ENCODE measurements around the gene RAPGEF4.

The RAPGEF4 gene

DNA sequence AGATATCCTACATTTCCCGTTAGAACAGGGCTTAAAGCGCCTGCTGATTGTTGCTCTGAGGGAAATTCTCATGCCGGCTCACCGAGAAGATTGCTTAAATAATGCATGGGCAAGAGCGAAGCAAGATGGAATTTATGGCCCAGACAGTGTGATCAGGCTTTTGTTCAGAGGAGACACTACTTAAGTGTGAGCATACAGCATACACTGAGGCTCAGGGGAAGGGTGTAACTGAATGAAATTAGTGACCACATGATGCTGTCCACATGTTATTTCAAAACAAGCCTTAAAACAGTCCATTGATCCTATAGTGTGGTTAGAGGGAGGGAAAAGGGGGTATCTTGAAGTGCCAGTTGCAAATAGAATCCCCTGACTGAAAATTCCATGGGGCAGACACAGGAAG is 125.5 kb downstream of the RAPGEF4 start:
- DNase-seq (ENCODE audit: low spot score) = no peak

DNA sequence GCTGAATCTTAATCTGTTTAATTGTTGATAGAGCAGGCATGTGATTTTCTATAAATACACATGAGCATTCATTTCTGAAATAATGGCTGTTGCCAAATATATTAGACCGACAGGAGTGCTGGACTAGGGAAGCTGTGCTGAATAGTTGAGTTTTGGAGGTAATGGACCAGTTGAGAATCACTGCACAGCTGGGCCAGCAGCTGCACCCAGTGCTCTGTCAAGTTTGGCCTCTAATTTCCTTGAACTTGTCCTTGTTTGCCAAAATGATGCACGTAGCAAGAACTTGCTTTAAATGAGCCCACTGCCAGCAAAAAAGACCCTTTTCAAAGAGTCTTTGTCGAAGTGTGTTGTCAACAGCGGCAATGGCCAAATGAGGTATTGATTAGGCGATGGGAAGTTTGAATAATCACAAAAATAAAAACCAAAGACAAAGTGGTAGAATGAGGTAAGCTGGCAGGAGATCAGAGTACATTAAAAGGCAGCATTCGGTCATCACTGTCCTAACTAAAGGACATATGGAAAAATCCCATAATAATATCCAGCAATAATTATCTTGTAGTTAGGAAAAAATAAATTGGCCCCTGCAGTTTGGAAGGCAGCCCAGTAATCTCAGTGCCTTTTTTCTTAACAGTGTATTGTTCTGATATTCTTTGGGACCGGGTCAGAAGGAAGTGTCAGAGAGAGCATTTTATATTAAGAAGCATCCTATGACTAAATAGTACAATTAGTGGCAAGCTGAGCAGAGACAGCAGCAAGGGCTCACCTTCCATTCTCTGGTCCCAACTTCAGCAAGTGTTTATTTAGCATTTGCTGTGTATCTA is 126.2 kb downstream of the RAPGEF4 start:
- no peak for DNase-seq (ENCODE audit: low spot score)

DNA sequence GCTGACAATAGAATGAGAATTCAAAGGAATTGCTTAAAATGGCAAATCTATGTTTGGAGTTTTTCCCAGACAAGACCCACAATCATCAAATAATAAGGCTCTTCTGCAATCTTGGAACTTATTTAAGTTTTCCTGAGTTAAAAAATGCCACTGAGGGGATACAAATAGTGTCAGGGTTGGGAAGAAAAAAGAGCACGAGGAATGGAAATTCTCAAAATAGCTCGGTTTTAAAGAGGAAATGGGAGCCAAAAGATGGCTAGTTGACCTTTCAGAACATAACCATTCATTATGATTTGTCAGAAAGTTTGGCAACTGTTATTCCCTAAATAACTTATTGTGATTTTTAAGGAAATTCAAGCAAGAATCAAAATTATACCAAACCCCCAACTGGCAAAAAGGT is 127.7 kb downstream of the RAPGEF4 start:
- no peak for DNase-seq (ENCODE audit: low spot score)

DNA sequence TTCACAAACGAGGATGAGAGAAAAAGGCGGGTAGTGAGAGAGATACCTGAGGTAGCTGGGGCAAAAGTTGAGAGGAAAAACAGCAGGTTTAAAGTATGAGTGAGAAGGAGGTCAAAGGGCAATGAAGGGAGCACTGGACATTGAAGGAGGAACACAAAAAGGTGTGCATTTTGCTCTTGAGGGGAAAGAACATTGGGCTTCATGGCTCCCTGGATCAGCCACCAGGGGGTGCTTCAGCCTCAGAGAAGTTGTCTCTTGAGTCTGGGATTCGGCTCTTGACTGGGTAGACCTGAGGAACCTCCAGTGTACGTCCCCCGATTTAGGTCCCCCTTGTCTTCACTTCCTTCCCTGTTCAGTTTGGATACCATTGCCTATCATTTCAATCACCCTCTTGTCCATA is 128.5 kb downstream of the RAPGEF4 start:
- no peak for DNase-seq (ENCODE audit: low spot score)

DNA sequence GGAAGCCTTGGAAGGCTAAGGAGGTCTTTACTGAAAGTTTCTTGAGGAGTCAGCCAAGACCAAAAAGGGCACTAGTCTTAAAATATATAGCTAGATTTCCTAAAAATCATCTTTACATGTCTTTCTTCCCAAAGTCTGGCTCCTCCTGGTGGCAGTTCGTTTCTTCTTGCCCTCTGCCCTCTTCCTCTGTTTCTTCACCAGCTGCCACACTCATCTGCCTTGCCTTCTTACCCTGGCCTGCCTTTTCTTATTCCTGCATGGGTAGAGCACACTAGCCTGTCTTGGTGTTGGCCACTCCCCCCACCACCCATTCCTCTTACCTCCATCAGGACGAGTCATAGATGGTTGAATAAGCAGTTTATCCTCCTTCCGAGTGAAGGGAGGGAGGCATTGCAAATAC is 129.8 kb downstream of the RAPGEF4 start:
- no peak for DNase-seq (ENCODE audit: low spot score)

DNA sequence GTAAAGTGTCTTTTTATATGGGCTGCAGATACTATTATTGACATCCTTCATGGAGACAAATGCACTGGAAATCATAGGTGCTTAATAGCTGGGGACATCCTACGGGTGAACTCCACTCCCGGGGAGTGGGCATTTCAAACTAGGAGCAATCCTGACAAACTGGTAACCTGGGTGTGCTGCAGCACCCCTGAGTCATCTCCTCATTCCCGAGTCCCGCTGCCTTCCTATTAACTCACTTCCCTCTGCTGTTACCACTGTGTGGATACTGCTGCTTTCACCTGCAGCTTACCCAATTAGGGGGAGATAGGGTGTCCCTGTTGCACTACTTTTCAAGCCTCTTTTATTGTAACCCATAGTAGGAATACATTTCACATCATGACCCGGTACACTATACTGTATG is 134.2 kb downstream of the RAPGEF4 start:
- no peak for DNase-seq (ENCODE audit: low spot score)

DNA sequence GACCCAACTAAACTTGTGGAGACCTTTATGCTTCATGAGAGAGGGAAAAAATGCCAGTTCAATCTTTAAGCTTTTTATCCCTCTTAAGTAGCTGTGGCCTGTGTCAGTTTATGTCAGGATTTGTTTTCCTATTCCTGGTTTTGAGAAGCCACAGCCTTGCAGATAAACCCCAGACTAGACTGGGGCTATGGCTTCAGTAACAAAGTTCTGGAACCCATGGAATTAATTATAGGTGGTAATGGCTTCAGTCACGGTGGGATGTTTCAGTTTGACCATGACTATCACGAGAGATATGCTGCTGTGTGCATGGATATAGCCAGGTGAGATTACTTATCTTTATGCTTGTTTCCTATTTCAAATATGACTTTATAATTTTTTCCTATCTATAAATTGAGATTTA is 134.8 kb downstream of the RAPGEF4 start:
- DNase-seq (ENCODE audit: low spot score) = no peak

DNA sequence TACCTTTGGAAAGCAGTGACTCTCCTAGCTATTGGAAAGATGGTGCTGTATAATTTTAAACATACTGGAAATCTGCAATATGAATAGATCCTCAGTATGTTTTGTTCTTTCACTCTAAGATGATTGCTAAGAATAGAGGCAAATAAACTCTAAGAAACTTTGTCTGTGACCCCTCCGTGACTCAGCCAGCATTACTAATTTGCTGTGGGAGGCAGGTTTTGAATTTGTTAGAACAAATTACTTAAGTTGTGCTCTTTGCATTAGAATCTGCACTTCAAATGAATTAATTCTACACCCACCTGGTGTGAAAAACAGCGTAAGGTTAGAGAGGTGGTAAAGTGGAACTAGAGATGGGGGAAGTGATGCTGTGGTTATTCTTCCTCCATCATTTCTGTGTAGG is 142.2 kb downstream of the RAPGEF4 start:
- no peak for DNase-seq (ENCODE audit: low spot score)

DNA sequence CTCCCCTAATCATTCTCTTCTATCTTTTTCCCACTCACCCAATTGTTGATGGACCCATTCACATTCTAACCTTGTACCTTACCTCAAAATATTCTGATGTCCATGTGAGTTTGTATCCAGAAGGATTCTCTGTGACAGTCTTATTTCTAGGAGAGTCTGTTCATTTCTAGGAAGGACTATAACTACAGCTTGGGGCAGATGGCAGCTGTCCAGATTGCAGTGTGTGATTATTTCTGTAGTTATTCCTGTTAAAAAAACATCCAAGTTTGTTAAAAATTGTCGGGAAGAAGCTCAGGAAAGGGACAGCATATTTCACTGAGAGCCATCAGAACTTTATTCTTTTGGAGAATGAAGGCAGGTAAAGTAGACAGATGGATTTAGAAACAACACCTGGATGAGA is 142.6 kb downstream of the RAPGEF4 start:
- DNase-seq (ENCODE audit: low spot score) = no peak

DNA sequence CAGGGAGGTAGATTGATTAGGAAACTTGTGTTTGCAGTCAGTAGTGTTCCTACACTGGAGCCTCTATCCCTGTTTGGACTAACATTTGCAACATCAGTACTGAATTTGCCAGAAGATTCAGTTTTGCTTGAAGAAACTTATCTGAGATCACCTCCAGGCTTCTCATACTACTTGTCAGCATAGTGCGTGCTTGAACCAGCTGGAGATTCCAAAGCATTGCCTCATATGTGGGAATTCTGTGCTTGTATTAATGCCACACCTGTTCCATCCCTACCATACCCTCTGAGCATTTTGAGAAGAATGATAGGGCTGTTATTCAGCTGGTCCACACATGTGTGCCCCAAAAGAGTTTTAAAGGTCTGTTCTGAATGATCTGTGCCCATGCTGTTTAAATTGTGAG is 148.7 kb downstream of the RAPGEF4 start:
- DNase-seq (ENCODE audit: low spot score) = no peak

DNA sequence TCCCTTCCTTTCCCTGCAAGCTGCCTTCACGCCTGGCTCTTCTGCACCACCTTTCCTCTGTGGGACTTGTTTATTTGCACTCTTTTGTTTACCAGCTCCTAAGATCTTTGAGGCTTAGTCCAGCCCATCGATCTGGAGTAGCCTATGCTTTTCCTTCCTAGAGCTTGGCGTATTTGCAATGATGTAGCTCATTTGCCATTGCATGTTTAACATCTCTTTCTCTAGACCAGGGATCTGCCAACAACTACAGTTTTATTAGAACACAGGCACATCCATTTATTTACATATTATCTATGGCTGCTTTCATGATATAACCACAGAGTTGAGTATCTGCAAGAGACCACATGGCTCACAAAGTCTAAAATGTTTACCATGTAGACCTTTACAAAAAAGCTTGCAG is 150.4 kb downstream of the RAPGEF4 start:
- DNase-seq (ENCODE audit: low spot score) = no peak

DNA sequence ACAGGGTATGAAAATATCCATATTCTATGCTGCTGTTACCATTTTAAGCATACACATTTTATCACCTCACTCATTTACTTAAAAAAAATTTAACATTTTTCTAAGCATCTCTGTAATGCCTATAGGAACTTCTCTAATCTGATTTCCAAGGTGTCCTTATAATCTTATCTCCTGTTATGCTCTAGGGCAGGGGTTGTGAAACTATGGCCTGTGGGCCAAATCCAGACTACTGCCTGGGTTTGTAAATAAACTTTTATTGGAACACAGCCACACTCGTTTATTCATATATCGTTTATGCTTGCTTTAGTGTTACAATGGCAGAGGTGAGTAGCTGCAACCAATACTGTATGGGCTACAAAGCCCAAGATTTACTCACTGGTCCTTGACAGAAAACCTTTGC is 151.6 kb downstream of the RAPGEF4 start:
- DNase-seq (ENCODE audit: low spot score) = no peak

DNA sequence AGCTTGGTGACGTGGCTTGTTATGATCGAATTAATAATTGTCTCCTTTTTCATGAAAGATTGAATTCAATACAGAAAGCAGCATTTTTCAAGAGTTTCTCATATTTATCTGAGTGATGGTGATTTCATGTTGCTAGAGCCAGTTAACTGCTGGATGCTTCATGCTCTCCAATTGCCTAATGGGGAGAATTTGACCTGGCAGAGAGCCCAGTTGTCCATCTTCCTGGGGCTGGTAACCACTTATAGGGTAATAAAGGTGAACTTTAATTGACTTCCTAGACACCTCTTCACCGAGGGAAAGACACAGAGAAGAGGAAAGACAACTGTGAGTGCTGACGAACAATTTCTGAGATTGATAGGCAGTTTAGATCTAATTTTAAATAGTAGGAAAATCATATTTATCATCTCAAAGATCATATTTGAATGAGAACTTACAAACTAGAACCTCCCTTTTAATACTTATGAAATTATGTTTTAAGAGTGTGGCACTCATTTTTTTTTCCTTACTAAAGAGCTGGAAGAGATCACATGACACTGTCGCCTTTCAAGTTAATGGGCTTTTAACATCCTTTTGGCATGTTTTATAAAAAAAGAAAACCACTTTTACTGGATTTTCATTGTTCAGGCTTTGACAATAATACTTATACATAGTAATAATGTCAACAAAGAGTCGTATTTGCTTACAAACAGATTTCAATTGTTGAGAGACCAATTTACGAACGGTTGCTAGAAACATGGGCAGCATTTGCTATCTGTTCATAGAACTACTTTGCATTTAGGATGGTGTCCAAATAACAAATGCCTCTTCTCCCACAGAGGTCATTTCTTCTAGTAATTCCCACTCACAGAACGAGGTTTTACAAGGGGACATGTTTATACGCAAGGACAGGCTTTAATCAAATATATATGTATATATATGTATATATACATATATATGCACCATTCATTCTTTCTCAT is 153.3 kb downstream of the RAPGEF4 start:
- no peak for DNase-seq (ENCODE audit: low spot score)

DNA sequence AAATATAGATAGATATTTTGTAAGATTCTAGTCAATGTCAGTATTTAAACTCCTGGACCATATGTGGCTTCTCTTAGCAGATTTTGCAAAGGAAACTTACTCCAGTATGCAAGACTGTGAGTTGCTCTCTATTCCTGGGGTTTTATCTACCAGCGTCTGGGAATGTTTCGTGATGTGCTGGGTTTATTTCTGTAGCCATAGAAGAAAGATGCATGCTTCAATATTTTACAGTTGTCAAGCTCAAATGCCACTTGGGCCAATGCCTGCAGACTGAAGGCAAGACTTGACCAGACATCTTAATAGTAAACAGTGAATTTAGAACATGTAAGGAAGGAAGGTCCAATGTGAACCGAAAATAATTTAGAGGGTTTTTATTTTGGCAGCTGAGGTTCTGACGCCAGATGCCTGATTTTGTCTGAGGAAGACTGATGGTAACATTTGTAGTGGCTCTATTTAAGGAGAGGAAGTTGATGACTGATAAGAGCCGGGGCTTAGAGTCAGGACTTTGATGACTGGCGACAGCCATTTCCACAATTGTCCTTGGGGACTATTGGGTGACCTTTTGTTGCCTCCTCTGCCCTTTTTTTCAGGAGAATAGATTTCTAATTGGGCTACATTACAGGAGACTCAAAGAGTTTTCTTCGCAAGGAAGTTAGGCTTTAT is 154.3 kb downstream of the RAPGEF4 start:
- no peak for DNase-seq (ENCODE audit: low spot score)

DNA sequence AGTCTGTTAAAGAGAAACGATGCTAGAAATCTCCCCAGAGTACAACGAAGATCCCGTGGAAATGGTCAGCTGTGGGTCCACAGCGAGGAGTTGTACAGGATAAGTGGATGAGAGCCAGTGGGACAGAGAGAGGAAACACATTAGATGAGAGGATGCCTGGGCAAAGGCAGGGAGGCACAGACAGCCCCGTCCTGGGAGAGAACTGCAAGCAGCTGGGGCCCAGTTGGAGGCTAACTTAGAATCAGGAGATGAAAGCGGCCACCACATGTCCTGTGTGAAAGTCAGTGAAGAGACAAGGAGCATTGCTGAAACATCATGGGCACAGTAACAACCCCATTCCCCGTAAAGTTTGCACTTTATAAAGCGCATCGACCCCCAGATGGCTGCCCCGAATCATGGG is 157.5 kb downstream of the RAPGEF4 start:
- no peak for DNase-seq (ENCODE audit: low spot score)

DNA sequence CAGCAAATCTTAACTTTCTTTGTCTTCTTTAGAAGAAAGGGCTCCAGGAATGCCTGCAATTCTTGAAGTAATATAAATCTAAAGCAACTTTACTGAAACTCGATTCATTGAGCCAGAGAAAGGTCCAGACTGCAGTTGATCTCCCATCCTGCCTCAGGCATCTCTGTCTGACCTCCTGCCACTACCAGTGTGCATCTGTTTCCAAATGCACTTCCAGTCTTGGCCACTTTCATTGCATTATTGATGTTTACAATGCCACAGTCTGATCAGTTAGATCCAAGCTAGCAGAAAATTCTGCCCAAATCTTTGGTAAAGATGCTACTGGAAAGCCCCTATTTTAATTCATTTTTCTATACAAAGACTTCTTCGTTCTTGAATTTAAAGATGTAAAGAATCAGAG is 158.0 kb downstream of the RAPGEF4 start:
- no peak for DNase-seq (ENCODE audit: low spot score)

DNA sequence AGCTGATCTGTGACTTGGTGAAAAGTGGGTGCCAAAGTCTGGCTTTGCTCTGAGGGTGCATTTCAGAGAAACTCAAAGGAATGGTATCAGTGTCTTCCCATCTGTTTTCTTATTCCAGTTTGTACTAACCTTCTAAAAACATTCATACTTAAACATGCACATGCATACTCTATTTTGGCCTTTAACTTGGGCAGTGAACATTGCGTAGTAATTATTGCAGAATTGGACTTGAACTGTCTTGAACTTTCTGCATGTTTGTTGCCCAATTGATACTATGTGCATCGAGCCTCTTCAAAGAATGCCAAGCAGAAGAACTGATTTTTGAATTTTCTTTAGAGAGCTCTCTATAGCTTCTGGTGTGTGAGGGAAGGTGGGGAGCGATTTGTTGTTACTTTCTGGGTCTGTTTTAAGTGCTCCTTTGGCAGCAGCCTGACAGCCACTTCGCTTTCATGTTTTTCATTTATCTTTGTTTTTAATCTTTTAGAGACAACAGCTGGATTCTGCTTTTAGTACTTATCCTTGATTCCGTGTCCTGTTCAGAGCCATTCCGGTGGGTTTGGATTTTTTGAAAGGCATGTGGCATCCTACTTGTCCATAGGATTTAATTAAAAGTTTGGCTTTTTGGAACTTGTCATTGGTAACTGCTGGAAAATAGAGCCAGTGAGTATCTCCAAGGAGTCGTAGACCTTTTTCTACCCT is 159.2 kb downstream of the RAPGEF4 start:
- no peak for DNase-seq (ENCODE audit: low spot score)

DNA sequence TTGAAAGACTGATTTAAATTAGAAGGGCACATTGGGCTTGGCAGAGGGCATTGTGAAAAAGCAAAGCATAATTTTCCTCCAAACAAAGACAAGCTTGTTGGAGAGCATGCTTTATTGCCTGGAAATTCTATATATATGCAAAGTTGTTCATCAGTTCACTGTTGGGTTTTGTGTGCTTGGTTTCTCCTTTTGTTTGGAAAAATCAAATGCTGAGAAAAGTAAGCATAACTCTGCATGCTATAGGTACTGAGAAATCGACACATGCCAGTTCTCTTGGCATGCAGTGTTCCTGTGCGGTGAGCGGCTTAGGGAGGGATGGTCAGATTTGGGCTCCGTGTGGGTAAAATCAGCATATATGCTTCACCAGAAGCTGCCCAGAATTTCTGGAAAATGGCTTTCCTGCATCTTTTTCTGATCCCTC is 161.0 kb downstream of the RAPGEF4 start:
- DNase-seq (ENCODE audit: low spot score) = no peak

DNA sequence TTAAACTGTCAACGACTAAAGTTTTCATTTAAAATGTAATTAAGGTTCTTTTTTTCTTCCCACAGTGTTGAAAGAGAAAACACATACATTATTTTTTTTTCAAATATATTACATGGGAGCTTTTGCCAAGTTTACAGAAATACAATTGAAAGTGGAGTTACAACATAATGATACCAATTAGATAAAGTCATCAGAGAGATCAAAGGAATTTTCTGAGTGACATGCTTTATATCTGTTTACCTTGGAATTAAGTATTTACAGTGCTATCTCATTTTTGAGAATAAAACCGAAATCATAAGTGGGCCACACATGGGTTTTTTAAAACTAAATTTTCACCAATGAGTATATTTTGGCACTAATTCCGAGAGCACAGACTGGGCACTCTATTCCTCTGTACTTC is 165.2 kb downstream of the RAPGEF4 start:
- DNase-seq (ENCODE audit: low spot score) = no peak

DNA sequence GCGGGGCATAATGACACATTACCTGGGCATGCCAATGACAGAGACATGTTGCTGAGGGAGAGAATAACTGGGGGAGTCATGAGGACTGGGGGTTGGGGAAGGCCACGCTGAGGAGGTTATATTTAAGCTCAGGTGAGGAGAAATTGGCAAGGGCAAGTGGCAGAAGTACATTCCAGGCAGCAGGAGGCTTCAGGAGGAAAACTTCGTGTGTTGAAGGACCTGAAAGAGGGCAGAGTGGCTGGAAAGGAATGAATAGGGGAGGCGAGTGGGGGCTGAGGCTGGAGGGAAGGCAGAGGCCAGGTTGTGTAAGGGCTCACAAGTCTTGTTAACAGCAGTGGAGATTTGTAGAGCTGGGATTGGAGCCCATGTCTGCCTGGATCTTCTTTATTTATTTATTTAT is 166.3 kb downstream of the RAPGEF4 start:
- DNase-seq (ENCODE audit: low spot score) = no peak

DNA sequence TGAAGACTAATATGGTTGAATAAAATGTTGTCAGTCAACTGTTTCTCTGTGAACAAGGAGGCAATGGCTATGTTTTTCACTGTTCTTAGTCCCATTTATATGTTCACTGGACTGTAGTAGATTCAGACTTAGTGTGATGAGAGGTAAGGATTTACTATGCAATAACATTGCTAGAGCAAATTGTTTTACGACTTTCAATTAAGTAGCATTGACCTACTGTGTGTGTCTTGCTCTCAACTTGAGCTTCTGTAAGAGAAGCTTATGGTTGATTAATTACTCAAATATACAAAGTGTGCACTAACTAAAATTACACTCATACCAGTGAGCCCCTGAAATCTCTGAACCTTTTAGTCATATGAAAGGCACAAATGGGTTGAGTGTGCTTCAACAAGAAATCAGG is 168.6 kb downstream of the RAPGEF4 start:
- DNase-seq (ENCODE audit: low spot score) = no peak
